SK-N-MC (cell line): ENCODE data around the gene STAT5B.

Experiments
- EZH2 ChIP-seq: fragments of 200-600 bp; sonication (generic); IDR thresholded peaks from one replicate; pipeline ENCODE4 v1.6.1; 2017; ENCODE audit warnings: antibody characterized with exemption
- FOXP2 ChIP-seq: optimal IDR thresholded peaks from 2 replicates; pipeline ENCODE3; 2011; ENCODE audit warnings: mild to moderate bottlenecking, moderate library complexity; ENCODE audit not compliant: insufficient read depth; ENCODE audit errors: extremely low read length, control extremely low read depth
- POLR2AphosphoS5 ChIP-seq: IDR thresholded peaks from 2 replicates; pipeline ENCODE4 v1.6.1; 2012; ENCODE audit warnings: mild to moderate bottlenecking, low read depth, low read length, borderline replicate concordance

- TF ChIP-seq POLR2AphosphoS5, result no peak
- no peak for TF ChIP-seq EZH2
- TF ChIP-seq FOXP2, result no peak
Measured at GRCh38 chr17:42282478-42283080, 6.4 kb upstream of the STAT5B start.
